ENCODE results near the gene FAR1. TPM values are rescaled to one million over a fixed set of nuclear protein-coding genes. Genes with fewer than 3 reads are reported as not detected.

Gene FAR1, protein sequence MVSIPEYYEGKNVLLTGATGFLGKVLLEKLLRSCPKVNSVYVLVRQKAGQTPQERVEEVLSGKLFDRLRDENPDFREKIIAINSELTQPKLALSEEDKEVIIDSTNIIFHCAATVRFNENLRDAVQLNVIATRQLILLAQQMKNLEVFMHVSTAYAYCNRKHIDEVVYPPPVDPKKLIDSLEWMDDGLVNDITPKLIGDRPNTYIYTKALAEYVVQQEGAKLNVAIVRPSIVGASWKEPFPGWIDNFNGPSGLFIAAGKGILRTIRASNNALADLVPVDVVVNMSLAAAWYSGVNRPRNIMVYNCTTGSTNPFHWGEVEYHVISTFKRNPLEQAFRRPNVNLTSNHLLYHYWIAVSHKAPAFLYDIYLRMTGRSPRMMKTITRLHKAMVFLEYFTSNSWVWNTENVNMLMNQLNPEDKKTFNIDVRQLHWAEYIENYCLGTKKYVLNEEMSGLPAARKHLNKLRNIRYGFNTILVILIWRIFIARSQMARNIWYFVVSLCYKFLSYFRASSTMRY
- total RNA-seq (2022; extraction: Qiagen RNA extraction), result 44.2 to 70.9 TPM (median 58.6 TPM) in 5 replicates

GRCh38 chr11:13668102-13668956 lies at the start of gene FAR1:
Gene FAR1 (plus strand): TSS chr11:13668668. CDS start chr11:13694766, 26,098 bp downstream.

Other genes starting within 250 kb of the FAR1 start
- gene BTBD10, start 205.4 kb upstream of the FAR1 start, total RNA-seq (2022; extraction: Qiagen RNA extraction), result 37.0 to 54.6 TPM (median 42.0 TPM) in 5 replicates
- not detected in 5 replicates for gene PTH, start 172.7 kb upstream of the FAR1 start, total RNA-seq (2022; extraction: Qiagen RNA extraction)